ENCODE measurements around the gene GPR153.

GPR153 gene

DNA sequence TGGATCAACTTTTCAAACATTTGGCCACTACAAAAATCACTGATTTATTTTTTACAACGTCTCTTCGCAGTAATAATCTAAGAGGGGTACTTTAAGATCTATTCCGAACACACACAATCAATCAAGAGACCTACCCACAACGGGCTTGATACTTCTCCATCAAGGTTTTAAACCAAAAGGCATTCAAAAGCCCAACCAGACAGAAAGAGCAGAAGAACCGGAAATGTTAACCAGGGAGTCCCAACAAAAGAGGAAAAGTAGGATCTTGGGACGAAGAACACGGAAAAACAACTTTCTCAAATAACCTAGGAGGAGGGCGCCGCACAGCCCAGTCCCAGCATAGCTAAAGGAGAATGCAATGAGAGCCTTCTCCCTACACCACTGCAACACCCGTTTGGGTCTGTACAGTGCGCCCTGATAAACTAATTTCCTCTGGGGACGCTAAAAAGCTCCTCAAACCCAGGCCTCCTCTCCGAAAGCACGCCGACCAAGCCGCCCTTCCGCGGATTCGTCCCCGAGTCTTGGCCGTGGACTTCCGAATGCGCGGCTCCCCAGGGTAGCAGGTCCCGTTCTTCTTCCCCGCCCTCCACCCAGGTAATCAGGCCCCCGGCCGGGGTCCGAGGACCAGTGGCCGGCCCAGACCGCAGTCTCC, 62.1 kb downstream of the GPR153 start:
- peak in 1 of 2 donors; percentile 11 for DNase-seq

DNA sequence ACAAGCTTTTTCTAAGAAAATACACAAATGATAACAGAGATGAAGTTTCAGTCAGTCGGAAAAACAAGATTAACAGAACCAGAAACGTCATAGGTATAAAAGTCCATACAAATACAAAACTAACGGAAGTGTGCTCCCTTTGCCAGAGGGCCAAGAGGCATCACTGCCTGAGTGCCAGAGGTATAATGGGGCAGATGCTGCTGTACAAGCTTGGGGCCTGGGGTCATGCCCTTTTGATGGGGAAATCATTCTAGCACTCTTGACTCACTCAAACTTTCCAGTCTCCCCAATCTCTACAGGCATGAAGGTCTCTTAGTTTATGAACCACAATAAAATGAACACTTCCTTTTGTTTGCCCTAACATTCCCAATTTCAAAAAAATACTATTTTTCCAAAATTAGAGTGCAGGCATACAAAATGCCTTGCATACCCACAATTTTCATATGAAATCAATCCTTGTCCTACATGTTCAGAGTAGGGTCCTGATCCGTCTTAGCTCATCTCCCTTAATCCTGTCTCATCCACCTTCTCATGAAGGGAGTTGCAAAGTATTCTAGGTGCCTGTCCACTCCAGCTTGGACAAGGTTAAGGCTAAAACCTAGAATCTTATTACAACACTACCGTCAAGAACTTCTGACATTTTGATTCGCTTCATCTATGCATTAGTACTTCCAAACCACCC, 63.0 kb downstream of the GPR153 start:
- DNase-seq: no peak

Measured in CD4-positive, alpha-beta T cell treated with Interleukin-1 beta for 1 hour (primary cell).